ENCODE results near the gene LBX1.

LBX1 gene

DNA sequence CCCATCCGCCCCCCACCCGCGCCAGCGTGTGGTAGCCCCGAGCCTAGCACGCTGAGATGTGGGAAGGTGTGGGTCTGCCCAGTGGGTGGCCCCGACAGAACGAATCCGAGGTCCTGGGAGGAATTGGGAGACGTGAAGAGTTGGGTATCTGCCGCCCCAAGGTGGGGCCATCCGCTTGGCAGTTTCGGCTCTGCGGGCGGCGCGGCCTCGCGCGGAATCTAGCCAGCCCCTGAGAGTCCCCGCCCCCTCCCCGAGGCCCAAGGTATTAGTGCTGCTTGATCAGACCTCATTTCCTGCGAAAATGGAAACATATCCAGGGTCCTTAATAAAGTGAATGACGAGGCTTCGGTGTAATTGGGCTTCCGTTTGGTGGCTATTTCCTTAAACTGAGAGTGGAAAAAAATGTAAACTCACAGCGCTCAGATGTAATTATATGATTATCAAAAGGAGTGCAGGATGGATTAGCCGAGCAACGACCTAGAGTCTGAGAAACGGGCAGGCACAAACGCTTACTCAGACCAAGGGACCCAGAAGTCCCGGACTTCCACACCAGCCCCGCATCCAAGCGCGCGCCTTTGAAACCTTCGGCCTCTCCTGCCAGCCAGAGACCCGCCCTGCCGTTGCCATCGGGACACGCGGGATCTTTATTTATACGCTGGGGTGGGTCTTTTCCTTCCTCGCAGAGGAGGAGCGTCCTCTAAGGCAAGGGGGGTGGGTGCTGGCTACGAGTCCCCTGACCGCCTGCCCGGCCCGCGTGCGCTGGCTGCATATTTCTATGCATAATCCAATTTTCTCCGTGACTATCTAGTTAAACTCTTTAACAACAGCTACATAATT is 12.8 kb downstream of the LBX1 start:
- Histone ChIP-seq H3K4me3 (ENCODE audit: insufficient read depth in 1 of 2, low read depth in 1 of 2, low read length in 2 of 2) (no peak overlapping the region), H3K4me2 (ENCODE audit: low read length, poor library complexity, severe bottlenecking) (no peak overlapping the region), H3K4me1 (ENCODE audit: control insufficient read depth, insufficient read depth, low read depth, low read length) (peaks cover 18% of the 10 kb centered on the region)

DNA sequence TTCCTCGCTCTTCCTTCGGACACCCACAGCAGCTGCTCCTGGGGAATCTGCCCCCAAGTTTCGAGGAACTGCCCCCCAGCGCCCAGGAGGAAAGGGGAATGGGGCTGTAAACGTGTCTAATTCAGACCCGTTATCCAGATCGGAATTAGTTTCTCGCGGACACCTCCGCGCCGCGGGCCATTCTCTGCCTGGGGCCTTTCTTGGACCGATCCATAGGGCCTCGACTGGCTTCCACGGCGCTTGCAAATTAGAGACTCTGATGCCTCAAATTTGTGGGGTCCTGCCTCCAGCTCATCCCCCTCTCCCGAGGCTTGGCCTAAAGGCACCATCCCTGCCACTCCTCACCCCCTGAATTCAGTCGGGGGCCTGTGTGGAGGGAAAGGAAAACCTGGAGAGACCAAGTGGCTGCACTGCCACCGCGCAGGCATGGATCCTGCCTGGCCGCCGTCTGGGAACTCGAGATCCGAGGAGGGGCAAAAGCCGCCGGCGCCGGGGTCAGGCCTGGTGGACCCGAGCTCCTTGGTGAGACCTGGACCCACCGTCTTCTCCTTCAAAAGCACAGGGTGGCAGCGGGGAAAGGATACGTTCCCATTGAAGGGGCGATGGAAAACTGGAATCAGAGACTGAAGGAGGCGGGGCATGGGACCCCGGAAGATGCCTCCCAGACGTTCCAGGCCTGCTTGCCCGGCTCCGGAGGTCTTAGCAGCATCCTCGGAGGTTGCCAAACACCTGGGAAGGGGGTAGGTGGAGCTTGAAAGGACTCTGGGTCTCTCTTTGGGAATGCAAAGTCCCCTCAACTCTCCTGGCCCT is 13.7 kb downstream of the LBX1 start:
- no peak for DNase-seq
- no peak overlapping the region for H3K4me3 ChIP-seq (ENCODE audit: insufficient read depth in 1 of 2, low read depth in 1 of 2, low read length in 2 of 2)
- H4K91ac ChIP-seq (ENCODE audit: low read length), result no peak overlapping the region
- H2BK5ac ChIP-seq (ENCODE audit: low read depth, low read length, poor library complexity, severe bottlenecking), result no peak overlapping the region
- WGBS, result 10% methylated on average over 34 of the region's 40 CpGs
- no peak overlapping the region for H3K4ac ChIP-seq (ENCODE audit: low read depth in 1 of 2, low read length in 2 of 2)
- H3K36me3 ChIP-seq (ENCODE audit: control insufficient read depth in 1 of 2, insufficient read depth in 2 of 2, low read depth in 1 of 2, low read length in 2 of 2), result no peaks in the 10 kb centered on the region
- no peak overlapping the region for H2BK15ac ChIP-seq (ENCODE audit: low read depth, poor library complexity, severe bottlenecking)
- no peak overlapping the region for H4K8ac ChIP-seq (ENCODE audit: low read length)
- no peaks in the 10 kb centered on the region for H3K79me1 ChIP-seq (replicated peaks; ENCODE audit: low read length, poor library complexity, severe bottlenecking)
- H3K23ac ChIP-seq (ENCODE audit: low read length in 2 of 2), result no peak overlapping the region
- H3K27ac ChIP-seq (ENCODE audit: low read length, poor library complexity, severe bottlenecking), result no peak overlapping the region
- H3K18ac ChIP-seq (ENCODE audit: low read depth in 1 of 2, low read length in 2 of 2), result no peak overlapping the region
- H2AFZ ChIP-seq (ENCODE audit: low read depth, low read length), result no peak overlapping the region
- H3K14ac ChIP-seq (ENCODE audit: low read length in 2 of 2), result no peak overlapping the region
- peaks cover 18% of the 10 kb centered on the region for H3K4me1 ChIP-seq (ENCODE audit: control insufficient read depth, insufficient read depth, low read depth, low read length)
- peaks cover 90 to 95% of the 10 kb centered on the region in 2 experiments for H3K27me3 ChIP-seq (ENCODE audit: control insufficient read depth in 1 of 2, insufficient read depth in 1 of 2, low read length in 2 of 2)
- no peak overlapping the region for H2AK5ac ChIP-seq (ENCODE audit: low read length, severe bottlenecking)
- no peaks in the 10 kb centered on the region for H3K9me3 ChIP-seq (ENCODE audit: control insufficient read depth, low read length)
- no peak overlapping the region for H3K4me2 ChIP-seq (ENCODE audit: low read length, poor library complexity, severe bottlenecking)
- H2BK12ac ChIP-seq (ENCODE audit: low read length in 2 of 2), result no peak overlapping the region
- no peak overlapping the region for H3K9ac ChIP-seq (ENCODE audit: low read length)
- no peak overlapping the region for H2BK120ac ChIP-seq (ENCODE audit: low read depth, low read length)

More for the DNA sequence above, 12.8 kb downstream of the LBX1 start:
- no peak overlapping the region for H3K4ac ChIP-seq (ENCODE audit: low read depth in 1 of 2, low read length in 2 of 2)
- H3K18ac ChIP-seq (ENCODE audit: low read depth in 1 of 2, low read length in 2 of 2), result no peak overlapping the region
- no peak overlapping the region for H4K91ac ChIP-seq (ENCODE audit: low read length)
- no peaks in the 10 kb centered on the region for H3K36me3 ChIP-seq (ENCODE audit: control insufficient read depth in 1 of 2, insufficient read depth in 2 of 2, low read depth in 1 of 2, low read length in 2 of 2)
- no peak overlapping the region for H3K14ac ChIP-seq (ENCODE audit: low read length in 2 of 2)
- H2BK15ac ChIP-seq (ENCODE audit: low read depth, poor library complexity, severe bottlenecking), result no peak overlapping the region
- H3K23ac ChIP-seq (ENCODE audit: low read length in 2 of 2), result no peak overlapping the region
- no peak overlapping the region for H2AFZ ChIP-seq (ENCODE audit: low read depth, low read length)
- H2AK5ac ChIP-seq (ENCODE audit: low read length, severe bottlenecking), result no peak overlapping the region
- no peak overlapping the region for H2BK5ac ChIP-seq (ENCODE audit: low read depth, low read length, poor library complexity, severe bottlenecking)
- H3K27ac ChIP-seq (ENCODE audit: low read length, poor library complexity, severe bottlenecking), result no peak overlapping the region
- no peak overlapping the region for H3K9ac ChIP-seq (ENCODE audit: low read length)
- no peaks in the 10 kb centered on the region for H3K9me3 ChIP-seq (ENCODE audit: control insufficient read depth, low read length)
- no peaks in the 10 kb centered on the region for H3K79me1 ChIP-seq (replicated peaks; ENCODE audit: low read length, poor library complexity, severe bottlenecking)
- no peak overlapping the region for H2BK12ac ChIP-seq (ENCODE audit: low read length in 2 of 2)
- no peak for DNase-seq
- H4K8ac ChIP-seq (ENCODE audit: low read length), result no peak overlapping the region
- no peak overlapping the region for H2BK120ac ChIP-seq (ENCODE audit: low read depth, low read length)
- 3% methylated on average over 46 of the region's 52 CpGs for WGBS
- peaks cover 91 to 96% of the 10 kb centered on the region in 2 experiments for H3K27me3 ChIP-seq (ENCODE audit: control insufficient read depth in 1 of 2, insufficient read depth in 1 of 2, low read length in 2 of 2)

DNA sequence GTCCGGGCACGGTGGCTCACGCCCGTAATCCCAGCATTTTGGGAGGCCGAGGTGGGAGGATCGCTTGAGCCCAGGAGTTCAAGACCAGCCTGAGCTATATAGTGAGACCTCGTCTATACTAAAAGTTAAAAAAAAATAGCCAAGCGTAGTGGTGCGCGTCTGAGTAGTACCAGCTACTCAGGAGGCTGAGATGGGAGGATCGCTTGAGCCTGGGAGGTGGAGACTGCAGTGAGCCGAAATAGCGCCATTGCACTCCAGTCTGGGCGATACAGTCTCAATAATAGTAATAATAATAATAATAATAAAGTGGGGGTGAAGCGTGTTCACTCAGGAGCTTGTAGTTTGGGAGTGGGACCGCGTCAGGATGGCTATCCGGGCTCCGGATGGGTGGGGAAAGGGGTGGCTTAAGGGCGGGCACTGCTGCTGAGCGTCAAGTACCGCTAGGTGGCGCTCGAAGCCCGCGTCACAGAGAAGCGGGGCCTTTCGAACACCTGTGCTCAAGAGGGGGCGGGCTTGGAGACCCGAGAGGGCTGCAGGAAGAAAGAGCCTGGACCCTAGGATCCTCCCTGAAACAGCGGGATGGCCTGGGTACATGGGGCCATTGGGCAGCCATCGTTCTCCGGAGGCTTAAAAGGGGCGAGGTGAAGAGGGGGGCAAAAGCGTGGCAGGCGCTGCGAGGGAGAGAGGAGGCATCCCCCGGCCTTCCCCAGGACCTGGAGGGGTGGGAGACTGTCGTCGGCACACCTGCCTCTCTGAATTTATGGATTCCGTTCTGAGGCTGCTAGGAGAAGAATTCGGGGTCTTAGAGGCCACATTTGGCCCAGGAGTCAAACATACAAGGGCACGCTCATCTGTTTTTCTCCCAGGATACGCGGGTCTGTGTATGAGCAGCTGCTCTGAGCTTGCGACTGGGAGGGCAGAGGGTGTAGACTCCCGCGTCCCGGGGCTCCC is 14.5 kb downstream of the LBX1 start:
- H2BK5ac ChIP-seq (ENCODE audit: low read depth, low read length, poor library complexity, severe bottlenecking), result no peak overlapping the region
- no peak overlapping the region for H2AFZ ChIP-seq (ENCODE audit: low read depth, low read length)
- H2BK120ac ChIP-seq (ENCODE audit: low read depth, low read length), result no peak overlapping the region
- H2BK15ac ChIP-seq (ENCODE audit: low read depth, poor library complexity, severe bottlenecking), result no peak overlapping the region
- no peak overlapping the region for H3K27ac ChIP-seq (ENCODE audit: low read length, poor library complexity, severe bottlenecking)
- H3K23ac ChIP-seq (ENCODE audit: low read length in 2 of 2), result no peak overlapping the region
- no peak overlapping the region for H3K4ac ChIP-seq (ENCODE audit: low read depth in 1 of 2, low read length in 2 of 2)
- H3K4me2 ChIP-seq (ENCODE audit: low read length, poor library complexity, severe bottlenecking), result peak overlapping the region; percentile 44
- no peak overlapping the region for H3K18ac ChIP-seq (ENCODE audit: low read depth in 1 of 2, low read length in 2 of 2)
- no peak overlapping the region for H2BK12ac ChIP-seq (ENCODE audit: low read length in 2 of 2)
- no peaks in the 10 kb centered on the region for H3K36me3 ChIP-seq (ENCODE audit: control insufficient read depth in 1 of 2, insufficient read depth in 2 of 2, low read depth in 1 of 2, low read length in 2 of 2)
- H2AK5ac ChIP-seq (ENCODE audit: low read length, severe bottlenecking), result no peak overlapping the region
- peaks cover 18% of the 10 kb centered on the region for H3K4me1 ChIP-seq (ENCODE audit: control insufficient read depth, insufficient read depth, low read depth, low read length)
- H3K79me1 ChIP-seq (replicated peaks; ENCODE audit: low read length, poor library complexity, severe bottlenecking), result no peaks in the 10 kb centered on the region
- no peak overlapping the region for H3K14ac ChIP-seq (ENCODE audit: low read length in 2 of 2)
- no peak overlapping the region for H4K8ac ChIP-seq (ENCODE audit: low read length)
- no peaks in the 10 kb centered on the region for H3K9me3 ChIP-seq (ENCODE audit: control insufficient read depth, low read length)
- H3K4me3 ChIP-seq (ENCODE audit: insufficient read depth in 1 of 2, low read depth in 1 of 2, low read length in 2 of 2), result no peak overlapping the region
- H4K91ac ChIP-seq (ENCODE audit: low read length), result no peak overlapping the region
- H3K27me3 ChIP-seq (ENCODE audit: control insufficient read depth in 1 of 2, insufficient read depth in 1 of 2, low read length in 2 of 2), result peaks cover 89 to 95% of the 10 kb centered on the region in 2 experiments
- no peak overlapping the region for H3K9ac ChIP-seq (ENCODE audit: low read length)
- no peak for DNase-seq
- 25% methylated on average over 46 of the region's 49 CpGs for WGBS
